GM18858 (cell line): ENCODE results near the gene PIK3C2A.
"Not testable (repeated sequence)": the region's sequence is repeated elsewhere in the genome, so short reads cannot be mapped to it uniquely, and the experiment has no call there.

Experiments
- ATAC-seq: cut with Tn5 transposase; IDR thresholded peaks from one replicate; pipeline ENCODE4 v1.9.1; 2021; ENCODE audit not compliant: unreplicated experiment

PIK3C2A gene, protein sequence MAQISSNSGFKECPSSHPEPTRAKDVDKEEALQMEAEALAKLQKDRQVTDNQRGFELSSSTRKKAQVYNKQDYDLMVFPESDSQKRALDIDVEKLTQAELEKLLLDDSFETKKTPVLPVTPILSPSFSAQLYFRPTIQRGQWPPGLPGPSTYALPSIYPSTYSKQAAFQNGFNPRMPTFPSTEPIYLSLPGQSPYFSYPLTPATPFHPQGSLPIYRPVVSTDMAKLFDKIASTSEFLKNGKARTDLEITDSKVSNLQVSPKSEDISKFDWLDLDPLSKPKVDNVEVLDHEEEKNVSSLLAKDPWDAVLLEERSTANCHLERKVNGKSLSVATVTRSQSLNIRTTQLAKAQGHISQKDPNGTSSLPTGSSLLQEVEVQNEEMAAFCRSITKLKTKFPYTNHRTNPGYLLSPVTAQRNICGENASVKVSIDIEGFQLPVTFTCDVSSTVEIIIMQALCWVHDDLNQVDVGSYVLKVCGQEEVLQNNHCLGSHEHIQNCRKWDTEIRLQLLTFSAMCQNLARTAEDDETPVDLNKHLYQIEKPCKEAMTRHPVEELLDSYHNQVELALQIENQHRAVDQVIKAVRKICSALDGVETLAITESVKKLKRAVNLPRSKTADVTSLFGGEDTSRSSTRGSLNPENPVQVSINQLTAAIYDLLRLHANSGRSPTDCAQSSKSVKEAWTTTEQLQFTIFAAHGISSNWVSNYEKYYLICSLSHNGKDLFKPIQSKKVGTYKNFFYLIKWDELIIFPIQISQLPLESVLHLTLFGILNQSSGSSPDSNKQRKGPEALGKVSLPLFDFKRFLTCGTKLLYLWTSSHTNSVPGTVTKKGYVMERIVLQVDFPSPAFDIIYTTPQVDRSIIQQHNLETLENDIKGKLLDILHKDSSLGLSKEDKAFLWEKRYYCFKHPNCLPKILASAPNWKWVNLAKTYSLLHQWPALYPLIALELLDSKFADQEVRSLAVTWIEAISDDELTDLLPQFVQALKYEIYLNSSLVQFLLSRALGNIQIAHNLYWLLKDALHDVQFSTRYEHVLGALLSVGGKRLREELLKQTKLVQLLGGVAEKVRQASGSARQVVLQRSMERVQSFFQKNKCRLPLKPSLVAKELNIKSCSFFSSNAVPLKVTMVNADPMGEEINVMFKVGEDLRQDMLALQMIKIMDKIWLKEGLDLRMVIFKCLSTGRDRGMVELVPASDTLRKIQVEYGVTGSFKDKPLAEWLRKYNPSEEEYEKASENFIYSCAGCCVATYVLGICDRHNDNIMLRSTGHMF (N-terminal part only)

GRCh38 chr11:17207317-17208256 is at the start of gene PIK3C2A:
Gene PIK3C2A (minus strand): TSS chr11:17207986. CDS start chr11:17169741, 38,245 bp downstream.
- peak; percentile 95 for ATAC-seq

DNA sequence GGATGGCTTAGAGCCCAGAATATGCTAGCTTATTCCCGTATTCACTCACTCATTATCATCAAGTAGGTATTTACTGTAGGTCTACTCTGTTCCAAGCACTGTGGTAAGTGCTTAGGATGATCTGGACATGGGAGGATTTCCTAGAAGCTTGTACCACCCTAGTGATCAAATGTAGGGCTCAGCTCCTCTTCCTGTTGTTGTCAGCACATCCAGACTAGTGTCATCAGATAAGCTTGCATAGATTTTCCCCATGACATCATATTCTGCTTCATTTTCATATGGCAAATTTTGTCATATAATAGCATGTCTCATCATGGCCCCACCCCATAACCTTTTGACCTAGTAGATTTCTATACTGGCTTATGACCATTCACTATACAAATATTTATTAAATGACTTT is 49.4 kb upstream of the PIK3C2A start:
- no peak for ATAC-seq

DNA sequence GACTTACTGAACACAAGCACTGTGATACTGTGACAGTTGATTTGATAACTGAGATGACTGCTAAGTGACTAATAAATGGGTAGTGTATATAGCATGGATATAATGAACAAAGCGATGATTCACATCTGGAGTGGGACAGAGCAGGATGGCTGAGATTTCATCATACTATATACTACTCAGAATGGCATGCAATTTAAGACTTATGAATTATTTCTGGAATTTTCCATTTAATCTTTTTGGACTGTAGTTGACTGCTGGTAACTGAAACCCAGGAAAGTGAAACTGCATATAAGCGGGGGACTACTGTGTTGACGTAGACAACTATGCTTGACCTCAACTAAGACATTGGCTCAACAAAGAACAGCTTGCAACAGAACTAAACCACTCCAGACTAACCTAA is 48.7 kb upstream of the PIK3C2A start:
- ATAC-seq: no peak

- ATAC-seq: no peak
These were observed 44.9 kb upstream of the PIK3C2A start for GRCh38 chr11:17252704-17253103.

DNA sequence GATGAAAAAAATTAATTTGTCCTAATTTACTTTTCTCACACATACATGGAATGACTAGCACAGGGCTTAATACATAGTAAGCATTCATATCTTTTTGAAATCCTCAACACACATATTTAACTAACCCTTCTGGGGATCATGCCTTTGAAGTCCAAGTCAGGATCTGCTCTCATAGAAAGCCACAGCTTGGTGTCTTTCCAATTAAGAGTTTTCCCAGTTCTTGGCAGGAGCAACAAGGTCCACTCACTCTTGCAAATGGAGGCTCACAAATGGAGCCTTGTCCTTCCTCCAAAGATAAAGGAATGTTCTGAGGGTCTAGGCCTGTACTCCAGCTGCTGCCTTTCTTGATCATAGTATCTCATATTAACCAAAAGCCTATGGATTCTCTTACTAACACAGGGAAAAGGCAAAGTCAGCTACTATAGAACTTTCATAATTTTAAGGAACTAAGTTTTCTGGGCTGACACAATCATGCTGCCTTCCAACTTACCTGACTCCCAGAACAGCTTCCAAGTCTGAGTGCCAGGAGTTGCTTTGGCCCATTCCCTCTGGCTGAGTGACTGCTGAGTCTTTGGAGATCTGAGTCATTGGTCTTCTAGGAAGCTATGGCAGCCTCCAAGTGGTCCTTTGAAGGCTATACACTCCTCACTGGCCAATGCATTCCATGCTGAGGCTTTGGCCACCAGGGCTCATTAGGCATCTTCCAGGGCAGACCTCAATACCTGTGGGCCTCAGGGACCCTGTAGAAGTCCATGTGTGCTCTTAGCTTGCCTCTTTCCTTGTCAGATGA is 43.0 kb upstream of the PIK3C2A start:
- no peak for ATAC-seq

DNA sequence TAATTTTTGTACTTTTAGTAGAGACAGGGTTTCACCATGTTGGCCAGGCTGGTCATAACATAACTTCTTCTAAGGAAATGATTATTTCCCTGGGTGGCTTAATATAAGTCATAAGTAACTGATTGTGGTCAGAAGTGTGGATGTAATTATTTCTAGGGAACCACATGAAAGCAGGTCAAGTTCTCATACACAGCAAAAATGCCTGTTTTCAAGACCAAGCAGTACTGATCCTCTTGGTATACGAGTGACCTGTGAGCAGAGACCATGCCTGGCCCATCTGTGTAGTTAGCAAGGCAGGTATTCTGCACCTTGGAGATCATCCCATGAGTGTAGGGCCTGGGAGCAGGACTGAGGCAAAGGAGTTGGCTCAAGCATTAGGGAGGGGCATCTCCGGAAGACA is 36.3 kb upstream of the PIK3C2A start:
- peak; percentile 93 for ATAC-seq

DNA sequence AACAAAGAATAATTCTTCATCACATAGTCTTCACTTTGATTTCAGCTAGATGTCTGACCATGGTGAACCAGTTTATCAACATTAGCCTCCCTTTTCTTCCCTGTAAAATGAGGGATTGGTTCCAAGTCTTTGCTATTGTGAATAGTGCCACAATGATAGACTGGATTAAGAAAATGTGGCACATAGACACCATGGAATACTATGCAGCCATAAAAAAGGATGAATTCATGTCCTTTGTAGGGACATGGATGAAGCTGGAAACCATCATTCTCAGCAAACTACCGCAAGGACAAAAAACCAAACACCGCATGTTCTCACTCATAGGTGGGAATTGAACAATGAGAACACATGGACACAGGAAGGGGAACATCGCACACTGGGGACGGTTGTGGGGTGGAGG is 35.2 kb upstream of the PIK3C2A start:
- ATAC-seq: not testable (repeated sequence)

- no peak for ATAC-seq
These were observed 33.0 kb upstream of the PIK3C2A start for GRCh38 chr11:17240780-17241179.

DNA sequence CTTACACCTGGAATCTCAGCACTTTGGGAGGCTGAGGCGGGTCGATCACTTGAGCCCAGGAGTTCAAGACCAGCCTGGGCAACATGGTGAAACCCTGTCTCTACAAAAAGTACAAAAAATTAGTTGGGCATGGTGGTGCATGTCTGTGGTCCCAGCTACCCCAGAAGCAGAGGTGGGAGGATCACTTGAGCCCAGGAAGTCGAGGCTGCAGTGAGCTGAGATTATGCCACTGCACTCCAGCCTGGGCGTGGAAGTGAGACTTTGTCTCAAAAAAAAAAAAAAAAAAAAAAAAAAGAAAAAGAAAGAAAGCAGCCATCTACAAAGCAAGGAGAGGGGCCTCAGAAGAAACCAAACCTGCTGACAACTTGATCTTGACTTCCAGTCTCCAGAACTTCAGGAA is 32.1 kb upstream of the PIK3C2A start:
- ATAC-seq: not testable (repeated sequence)

- ATAC-seq: no peak
These were observed 30.6 kb upstream of the PIK3C2A start for GRCh38 chr11:17238377-17238776.

DNA sequence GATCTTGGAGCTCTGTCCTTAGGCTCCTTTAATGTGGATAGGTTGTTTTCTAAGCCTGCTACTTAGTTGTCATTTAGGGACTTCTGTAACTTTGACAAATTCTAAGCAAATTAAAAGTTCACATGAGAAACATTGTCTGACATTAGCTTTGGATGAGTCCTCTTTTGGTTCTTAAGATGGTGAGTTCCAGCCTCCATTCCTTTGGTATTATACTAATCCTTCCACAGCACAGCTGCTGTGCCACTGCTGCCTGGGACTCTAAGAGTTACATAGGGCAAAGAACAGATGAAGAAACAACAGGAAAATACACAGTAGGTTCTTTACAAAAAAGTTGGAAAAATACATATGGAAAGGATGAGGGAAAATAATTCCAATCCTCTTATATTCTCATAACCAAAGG is 25.3 kb upstream of the PIK3C2A start:
- no peak for ATAC-seq

- ATAC-seq: peak; percentile 96
These were observed 23.4 kb upstream of the PIK3C2A start for GRCh38 chr11:17230867-17231851.

GRCh38 chr11:17229481-17230152 is 21.8 kb upstream of the PIK3C2A start:
- ATAC-seq: no peak

DNA sequence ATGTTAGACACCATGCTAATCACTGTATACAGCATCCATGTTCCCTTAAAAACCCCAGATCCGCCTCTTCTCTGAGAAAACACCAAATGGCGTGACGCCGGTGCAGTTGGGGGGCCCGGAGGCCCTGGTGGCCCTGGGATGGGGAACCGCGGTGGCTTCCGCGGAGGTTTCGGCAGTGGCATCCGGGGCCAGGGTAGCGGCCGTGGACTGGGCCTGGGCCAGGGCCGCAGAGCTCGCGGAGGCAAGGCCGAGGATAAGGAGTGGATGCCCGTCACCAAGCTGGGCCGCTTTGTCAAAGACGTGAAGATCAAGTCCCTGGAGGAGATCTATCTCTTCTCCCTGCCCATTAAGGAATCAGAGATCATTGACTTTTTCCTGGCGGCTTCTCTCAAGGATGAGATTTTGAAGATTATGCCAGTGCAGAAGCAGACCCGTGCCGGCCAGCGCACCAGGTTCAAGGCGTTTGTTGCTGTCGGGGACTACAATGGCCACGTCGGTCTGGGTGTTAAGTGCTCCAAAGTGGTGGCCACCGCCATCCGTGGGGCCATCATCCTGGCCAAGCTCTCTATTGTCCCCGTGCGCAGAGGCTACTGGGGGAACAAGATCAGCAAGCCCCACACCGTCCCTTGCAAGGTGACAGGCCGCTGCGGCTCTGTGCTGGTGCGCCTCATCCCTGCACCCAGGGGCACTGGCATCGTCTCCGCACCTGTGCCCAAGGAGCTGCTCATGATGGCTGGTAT is 20.6 kb upstream of the PIK3C2A start:
- ATAC-seq: not testable (repeated sequence)

- no peak for ATAC-seq
These were observed 16.9 kb upstream of the PIK3C2A start for GRCh38 chr11:17224727-17225126.

- no peak for ATAC-seq
These were observed 14.2 kb upstream of the PIK3C2A start for GRCh38 chr11:17221968-17222367.

- no peak for ATAC-seq
These were observed 11.2 kb upstream of the PIK3C2A start for GRCh38 chr11:17219016-17219415.
